Activated gamma-delta T cell treated with anti-CD3 and anti-CD28 coated beads, Interleukin-2, amount 50 U/mL, for 16 hours (primary cell): ENCODE data around the gene ABCG1.

Experiments used
- DNase-seq: peaks from one replicate; pipeline ENCODE4 v3.0.0-alpha.2; 2020; ENCODE audit warnings: low read depth

The ABCG1 gene

DNA sequence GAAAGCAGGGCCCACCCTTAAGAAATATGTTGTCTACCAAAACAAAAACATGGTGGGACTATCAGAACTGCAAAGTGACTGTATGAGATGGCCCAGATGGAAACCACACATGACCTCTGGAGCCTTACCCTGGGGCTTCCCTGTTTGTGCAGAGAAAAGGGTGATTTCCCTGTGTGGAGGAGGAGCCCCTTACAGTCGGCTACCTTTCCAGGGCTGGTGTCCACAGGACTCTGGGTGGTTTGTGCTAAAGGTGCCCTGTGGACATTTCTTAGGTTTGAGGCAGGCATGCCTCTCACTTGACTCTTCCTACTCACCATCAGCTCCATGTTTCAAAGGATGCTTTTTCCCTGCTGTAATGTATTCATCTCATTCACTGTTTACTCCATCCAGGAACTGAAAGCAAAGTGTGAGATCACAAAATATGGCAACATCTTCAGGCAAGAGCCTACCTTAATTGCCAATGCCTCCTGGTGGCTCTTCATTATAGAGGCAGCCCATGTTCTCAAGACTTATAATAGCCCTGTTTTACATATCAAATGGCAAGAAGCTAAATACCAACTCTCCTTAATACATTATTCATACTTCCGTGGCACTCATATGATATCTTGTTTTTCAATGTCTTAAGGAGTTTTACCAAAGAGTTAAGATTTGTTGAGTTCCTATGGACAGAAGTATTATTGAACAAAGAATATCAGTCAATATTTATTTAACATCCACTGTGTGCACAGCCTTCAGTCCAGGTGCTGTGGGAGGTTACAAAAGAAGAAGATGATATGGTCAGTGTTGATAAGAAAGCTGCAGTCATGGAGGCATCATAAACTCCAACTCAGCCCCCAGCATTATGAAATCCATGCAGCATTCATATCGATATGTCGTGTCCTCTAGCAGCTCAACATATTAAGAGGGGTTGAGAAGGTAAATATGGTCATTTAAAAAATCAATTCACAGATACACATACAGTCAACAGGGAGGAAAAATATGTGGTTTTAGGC lies 111.7 kb downstream of the ABCG1 start:
- DNase-seq, result no peak

DNA sequence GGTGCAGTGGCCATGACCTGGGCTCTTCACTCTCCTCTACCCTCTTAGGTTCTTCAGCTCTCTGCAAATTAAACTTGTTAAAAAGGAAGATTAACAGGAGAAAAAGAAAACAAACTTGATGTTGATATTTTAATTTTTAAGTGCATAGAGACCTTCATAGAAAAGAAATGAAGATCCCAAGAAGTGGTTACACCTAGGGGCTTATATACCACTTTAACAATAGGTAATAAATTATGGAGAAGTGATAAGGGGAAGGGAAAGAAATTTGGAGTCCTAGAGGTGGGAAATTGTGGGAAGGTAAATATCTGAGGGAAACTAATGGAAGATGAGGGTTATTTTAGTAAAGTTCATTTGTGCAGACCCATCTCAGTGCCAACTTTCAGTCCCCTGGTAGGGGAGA lies 112.7 kb downstream of the ABCG1 start:
- no peak for DNase-seq

DNA sequence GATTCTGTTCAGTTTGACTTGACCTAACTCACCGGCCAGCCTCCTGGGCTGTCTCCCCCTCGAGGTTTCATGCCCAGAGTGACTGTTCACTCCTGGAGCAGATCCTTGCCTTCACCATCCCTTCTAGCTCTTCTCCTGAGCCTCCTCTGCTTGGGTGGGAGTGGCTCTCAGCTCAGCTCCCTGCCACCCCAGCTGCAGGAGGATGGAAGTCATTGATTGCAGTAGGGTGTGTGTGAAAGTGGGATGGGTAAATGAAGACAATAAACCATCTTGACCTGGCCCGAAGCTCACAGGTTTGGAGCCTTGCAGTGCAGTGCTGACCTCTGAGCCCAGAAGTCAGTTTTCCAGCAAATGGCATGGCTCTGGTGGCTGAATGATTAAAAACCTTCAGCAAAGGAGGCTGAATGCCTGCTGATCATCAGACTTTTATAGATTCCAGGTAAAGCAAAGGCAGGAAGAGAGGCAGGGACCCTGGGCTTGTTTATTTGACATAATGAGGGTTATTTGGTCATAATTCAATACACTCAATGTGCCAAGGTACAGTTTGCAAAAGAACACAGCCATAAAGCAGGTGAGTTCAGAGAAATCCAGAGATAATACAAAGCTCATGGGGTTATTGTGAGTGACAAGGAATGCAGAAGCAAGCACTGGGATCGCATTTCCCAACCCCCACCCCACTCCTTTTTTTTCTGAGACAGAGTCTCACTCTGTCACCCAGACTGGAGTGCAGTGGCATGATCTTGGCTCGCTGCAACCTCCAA lies 113.8 kb downstream of the ABCG1 start:
- DNase-seq, result no peak

DNA sequence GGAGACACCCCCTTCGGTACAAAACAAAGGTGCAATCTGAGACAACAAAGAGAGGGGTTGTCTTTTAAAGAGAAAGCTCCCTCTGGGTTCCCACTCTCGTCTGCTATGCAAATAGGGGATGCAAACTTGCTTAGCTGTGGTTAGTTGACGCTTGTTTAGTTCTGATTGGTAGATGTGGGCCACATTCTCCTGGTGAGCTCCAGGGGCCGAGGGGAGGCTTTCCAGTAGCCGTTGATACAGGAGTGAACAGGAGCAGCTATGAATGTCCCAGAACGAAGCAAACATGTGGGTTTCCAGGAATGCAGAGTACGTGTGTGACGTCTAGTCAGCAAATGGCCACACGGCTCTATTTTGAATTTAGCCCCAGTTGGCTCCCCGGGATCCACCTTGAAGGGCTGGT lies 117.1 kb downstream of the ABCG1 start:
- no peak for DNase-seq

DNA sequence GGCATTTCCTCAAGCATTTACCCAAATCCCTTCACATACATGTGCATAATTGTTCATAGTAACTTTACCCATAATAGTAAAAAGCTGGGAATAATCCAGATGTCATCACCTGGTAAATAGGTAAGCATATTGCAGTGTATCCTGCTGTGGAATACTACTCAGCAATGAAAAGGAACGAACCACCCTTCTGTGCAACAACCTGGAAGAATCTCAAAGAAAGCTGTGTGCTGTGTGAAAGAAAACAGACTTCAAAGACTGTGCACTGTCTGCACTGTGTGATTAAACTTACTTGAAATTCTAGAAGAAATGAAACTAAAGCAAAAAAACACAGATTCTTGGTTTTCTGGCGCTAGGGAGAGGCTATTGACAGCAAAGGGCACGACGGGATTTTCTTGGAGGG lies 118.3 kb downstream of the ABCG1 start:
- no peak for DNase-seq

DNA sequence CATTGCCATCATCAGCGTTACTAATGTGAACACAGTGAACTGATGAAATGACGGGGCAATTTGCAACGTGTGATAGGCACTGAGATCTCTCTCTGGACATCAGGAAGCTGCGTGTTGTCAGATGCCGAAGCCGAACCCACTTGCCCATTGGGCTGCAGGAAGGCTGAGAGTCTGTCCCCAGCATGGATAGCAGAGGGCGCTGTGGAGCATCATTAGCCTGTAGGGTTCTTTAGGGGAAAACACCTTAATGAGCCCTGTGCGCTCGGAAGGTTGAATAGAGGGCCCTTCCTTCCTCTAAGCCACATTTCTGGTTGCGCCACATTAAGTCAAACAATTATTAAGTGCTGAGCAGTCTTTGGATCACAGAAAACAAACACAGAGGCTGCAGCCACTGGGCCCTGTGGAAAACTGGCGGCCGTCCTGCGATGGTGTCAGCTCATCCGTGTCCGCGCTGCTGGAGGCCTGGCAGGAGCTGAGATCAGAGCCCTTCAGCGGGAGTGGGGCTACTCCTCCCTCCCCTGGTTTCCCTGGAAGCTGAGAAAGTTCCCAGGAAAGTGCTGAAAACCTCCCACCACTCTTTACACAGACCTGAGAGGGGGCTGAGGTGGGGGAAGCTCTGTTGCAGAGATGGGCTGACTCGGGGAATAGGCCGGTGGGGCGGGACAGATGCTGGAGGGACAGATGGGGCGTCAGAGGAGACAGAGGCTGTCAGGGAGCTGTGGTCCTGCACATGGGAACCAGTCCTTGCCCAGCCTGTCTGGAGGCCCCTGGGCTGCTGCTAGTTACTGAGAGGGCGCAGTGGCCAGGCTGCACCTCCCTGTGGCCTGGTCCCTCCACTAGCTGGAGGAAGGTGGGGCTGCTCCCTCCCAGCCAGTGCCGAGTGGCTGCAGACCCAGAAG lies 119.1 kb downstream of the ABCG1 start:
- DNase-seq, result peak; percentile 63

DNA sequence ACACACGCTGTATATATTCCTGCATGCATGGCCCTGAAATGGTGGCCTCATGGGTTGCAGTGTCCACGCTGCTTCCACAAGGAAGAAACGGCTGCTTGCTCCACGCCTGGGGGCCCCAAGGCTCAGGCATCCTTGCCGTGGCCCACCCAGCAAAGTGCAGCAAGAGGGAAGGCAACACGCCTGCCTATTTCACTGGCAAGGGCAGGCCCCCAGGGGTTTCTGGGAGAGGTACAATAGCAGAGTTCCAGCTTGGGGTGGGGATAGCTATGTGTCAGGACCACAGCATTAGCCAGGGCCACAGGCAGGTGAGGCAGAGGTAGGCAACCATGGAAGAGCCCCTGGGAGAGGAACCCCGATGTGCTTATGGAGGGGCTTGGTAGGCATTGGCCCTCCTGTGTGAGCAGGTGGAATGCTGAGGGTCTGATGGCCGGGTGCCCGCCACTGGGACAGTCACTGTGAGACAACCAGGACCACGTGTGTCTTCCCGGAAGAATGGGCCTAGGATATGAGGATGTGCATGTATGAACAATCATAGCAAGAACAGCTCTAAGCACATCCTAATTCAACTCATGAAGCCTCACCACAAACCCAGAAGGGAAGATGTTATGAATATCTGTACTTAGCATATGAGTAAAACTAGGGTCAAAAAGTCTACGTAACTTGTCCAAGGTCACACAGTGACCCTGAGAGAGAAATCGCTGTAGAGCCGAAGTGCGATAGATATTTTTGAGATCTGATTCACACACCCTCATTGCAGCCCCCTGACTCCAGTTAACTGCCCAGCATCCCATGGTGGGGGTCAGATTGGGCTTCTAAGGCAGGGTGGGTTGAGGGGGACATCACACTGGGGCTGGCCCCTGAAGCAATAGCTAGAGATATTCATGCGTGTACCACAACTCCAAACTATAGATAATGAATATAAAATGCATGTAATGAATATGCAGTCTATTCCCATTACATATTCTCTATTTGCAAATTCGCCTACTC lies 120.1 kb downstream of the ABCG1 start:
- DNase-seq, result no peak

DNA sequence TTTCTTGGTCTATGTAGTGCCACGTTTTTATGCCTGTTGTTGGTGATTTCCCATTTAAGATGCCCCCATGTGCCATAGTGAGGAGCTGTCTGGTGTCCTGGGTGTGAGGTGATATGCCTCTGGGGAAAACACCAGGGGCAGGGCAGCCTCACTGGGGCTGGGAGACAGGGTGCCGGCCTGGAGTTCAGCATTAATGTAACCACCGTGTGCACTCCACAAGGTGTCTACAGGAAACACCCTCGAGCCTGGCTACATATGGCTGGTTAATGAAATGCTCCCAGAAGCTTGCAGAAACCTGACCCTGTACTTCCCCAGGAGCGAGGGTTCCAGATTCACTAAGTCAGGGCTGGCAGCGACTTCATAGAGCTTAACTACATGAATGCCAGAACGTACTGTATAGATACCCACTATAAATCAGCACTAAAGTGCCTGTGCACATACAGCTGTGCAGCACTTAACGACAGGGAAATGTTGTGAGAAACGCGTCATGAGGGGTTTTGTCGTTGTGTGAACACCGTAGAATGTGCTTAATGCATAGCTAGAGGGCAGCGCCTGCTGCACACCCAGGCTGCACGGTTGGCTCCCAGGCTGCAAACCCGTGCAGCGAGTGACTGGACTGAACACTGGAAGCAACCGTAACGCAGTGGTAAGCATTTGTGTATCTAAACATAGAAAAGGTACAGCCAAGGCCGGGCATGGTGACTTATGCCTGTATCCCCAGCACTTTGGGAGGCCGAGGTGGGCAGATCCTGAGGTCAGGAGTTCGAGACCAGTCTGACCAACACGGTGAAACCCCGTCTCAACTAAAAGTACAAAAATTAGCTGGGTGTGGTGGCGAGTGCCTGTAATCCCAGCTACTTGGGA lies 121.5 kb downstream of the ABCG1 start:
- DNase-seq, result no peak

DNA sequence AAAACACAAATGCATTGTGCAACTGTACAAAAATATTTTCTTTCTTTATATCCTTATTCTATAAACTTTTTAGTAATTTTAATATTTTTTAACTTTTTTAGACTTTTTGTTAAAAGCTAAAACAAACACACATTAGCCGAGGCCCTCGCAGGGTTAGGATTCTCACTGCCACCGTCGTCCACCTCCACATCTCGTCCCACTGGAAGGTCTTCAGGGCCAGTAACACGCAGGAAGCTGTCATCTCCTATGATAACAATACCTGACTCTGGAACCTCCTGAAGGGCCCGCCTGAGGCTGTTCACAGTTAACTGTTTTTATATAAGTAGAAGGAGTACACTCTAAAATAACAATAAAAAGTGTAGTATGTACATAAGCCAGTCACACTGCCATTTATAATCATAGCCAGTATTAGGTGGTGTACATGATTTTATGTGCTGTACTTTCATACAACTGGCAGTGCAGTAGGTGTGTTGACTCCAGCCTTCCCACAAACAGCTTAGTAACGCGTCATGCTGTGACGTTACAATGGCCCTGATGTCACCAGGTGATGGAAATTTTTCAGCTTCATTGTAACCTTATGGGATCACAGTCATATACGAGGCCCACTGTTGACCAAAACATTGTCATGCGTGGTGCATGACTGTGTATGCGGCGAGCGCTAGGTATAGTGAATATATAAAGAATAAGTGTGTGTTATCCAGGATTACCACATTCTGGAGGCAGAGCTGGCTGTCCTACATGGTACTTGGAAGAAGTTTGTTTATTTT lies 123.0 kb downstream of the ABCG1 start:
- DNase-seq, result no peak

DNA sequence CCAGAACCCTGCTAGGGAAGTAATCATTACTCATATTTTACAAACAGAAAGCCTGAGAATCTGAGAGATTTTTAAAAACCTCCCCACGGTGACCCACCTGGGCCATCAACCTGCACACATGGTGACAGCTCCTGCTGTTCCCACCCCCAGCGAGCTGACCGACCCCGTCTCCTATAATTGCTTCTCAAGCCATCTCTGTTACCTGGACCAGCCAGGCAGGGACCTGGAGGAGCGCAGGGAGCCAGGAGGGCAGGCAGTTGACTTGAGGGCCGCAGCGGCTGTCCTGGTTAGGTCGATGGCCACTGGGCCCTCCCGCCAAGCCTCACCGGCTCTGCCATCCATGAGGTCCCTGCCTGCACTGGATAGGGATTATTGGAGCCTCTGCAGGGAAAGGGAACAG lies 124.2 kb downstream of the ABCG1 start:
- no peak for DNase-seq

DNA sequence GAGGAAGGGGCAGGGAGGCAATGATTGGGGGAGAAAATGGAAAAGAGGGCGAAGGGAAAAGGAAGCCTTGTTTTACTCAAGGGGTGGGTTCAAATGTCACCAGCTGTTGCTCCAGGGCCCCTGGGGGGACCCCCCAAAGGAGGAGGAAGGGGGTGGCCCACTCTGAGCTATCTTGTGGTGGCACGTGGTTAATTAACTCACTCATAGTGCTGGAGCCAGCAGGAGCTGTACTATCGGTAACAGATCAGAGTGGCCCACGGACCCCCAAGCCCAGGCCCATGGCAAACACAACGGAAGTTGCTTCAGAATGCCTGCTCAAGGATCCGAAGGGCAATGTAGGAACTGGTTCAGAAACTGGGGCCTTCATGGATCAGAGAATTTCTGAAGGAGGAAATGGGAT lies 124.6 kb downstream of the ABCG1 start:
- no peak for DNase-seq

DNA sequence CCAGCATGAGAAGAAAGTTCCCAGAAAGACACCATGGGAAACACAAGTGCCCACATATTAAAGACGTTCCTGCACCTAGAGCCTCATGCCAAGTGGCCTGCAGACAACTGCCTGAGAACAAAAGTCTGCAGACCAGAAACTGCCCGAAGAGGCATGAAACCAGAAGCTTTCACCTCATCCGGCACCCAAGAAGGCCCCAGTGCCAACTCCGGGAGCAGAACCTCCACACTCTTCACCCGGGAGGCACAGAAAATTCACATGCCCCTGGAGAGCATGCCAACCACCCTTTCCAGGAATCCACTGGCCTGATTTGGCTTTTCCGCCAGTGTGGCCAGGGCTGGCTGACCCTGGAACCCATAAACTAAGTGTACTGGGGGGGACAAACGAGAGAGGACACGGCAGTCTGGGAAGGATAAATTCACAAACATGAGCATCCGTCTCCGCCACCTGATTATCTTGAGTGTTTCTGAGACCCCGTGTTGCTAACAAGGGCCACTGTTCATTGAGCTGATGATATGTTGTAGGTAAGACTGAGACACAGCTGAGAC lies 125.1 kb downstream of the ABCG1 start:
- DNase-seq, result no peak

DNA sequence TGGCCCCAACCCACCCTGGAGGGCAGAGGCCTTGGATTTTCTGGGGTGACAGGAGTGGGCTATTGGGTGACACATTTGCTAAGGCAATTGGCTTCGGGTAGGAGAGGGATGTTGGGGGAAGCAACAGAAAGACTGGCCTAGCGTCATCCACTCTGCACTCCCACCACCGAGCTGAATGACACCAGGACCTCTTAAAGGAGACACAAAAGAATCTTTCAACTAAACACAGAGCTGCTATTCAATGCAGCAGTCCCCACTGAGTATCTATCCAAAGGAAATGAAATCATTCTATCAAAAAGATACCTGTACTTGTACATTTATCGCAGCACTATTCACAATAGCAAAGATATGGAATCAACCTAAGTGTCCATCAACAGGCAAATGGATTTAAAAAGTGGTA lies 125.7 kb downstream of the ABCG1 start:
- DNase-seq, result no peak

DNA sequence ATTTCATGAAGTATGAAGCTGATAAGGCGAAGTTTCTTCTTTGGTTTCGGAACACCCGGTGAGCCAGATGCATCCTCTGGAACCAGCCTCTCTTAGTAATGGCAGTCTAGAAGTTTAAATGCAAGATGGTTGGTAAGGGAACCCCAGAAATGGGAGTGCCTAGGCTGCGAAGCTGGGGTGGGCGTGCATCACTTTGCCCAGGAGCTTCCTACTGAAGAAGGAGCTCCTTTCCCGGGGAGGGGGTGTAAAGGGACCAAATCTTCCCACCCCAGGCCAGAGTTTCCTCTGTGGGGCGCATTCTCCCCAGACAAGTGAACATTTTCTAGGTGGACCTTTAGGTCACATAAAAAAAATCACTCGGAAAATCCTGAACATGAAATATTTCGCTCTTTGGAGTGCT lies 127.5 kb downstream of the ABCG1 start:
- no peak for DNase-seq
